H1 (cell line): ENCODE results near the gene FTL. TPM values are rescaled to one million over a fixed set of nuclear protein-coding genes. Genes with fewer than 3 reads are reported as not detected.
A peak's percentile ranks its signal among the peaks of the same experiment; 100 is the strongest.

Source experiments
- CTCF ChIA-PET: fragments of 300-600 bp; sonication (Branson Sonifier 250); formaldehyde crosslinking; loops from one replicate; lab custom pipeline; 2021; ENCODE audit not compliant: partially characterized antibody; lab: Charles Lee
- POLR2A ChIA-PET: fragments of 300-600 bp; sonication (Branson Sonifier 250); formaldehyde crosslinking; loops from one replicate; lab custom pipeline; 2021; ENCODE audit warnings: inconsistent platforms; ENCODE audit not compliant: partially characterized antibody; lab: Charles Lee
- DNase-seq, 2 experiments: peaks; one replicate each; pipeline versions ENCODE4 v3.0.0 to v3.0.0-alpha.2; 2010 to 2022; ENCODE audit warnings: low spot score in 2 of 2, low read depth in 1 of 2, mixed read lengths in 1 of 2
- FAIRE-seq: peaks from 2 replicates; lab custom pipeline; 2011; peaks lifted over from hg19 to GRCh38; lab: Jason Lieb, UNC
- H2AFZ ChIP-seq: 2 replicates; pipeline ENCODE4 v1.8.1; 2012; ENCODE audit warnings: low read length, inconsistent platforms
- H2AK5ac ChIP-seq: 2 replicates; pipeline ENCODE4 v1.6.1; 2013; ENCODE audit warnings: low read depth, low read length
- H2BK120ac ChIP-seq: replicated peaks from 2 replicates; pipeline ENCODE3; 2013; ENCODE audit warnings: low read depth, low read length, inconsistent platforms
- H2BK12ac ChIP-seq: 2 replicates; pipeline ENCODE4 v1.6.1; 2013; ENCODE audit warnings: low read depth, low read length
- H2BK15ac ChIP-seq: 2 replicates; pipeline ENCODE4 v1.6.1; 2013; ENCODE audit warnings: low read length
- H2BK20ac ChIP-seq: 2 replicates; pipeline ENCODE4 v1.6.1; 2013; ENCODE audit warnings: low read length
- H2BK5ac ChIP-seq: 2 replicates; pipeline ENCODE4 v1.6.1; 2013; ENCODE audit warnings: low read depth, low read length
- H3K14ac ChIP-seq: 2 replicates; pipeline ENCODE4 v1.6.1; 2013; ENCODE audit warnings: inconsistent platforms; ENCODE audit not compliant: insufficient read length
- H3K18ac ChIP-seq: 2 replicates; pipeline ENCODE4 v1.6.1; 2013; ENCODE audit warnings: low read length; ENCODE audit errors: extremely low read depth
- H3K23ac ChIP-seq: 2 replicates; pipeline ENCODE4 v1.6.1; 2013; ENCODE audit warnings: inconsistent platforms; ENCODE audit not compliant: insufficient read length
- H3K23me2 ChIP-seq: 2 replicates; pipeline ENCODE4 v1.6.1; 2013; ENCODE audit warnings: low read depth, low read length
- H3K27ac ChIP-seq: 2 replicates; pipeline ENCODE4 v1.6.1; 2011; ENCODE audit warnings: low read depth, low read length, inconsistent platforms
- H3K27me3 ChIP-seq, 4 experiments: replicated peaks in 1 of 4; 1 replicate in 1 of 4; 2 replicates in 3 of 4; pipeline versions ENCODE4 v1.6.1 to v1.8.1; 2011 to 2013; ENCODE audit warnings: low read length in 3 of 4, mild to moderate bottlenecking in 3 of 4, inconsistent platforms in 2 of 4, mixed read lengths in 2 of 4, moderate library complexity in 1 of 4; ENCODE audit not compliant: control insufficient read depth in 3 of 4, insufficient read depth in 3 of 4; ENCODE audit errors: extremely low read depth in 1 of 4
- H3K36me3 ChIP-seq, 4 experiments: 2 replicates each; pipeline versions ENCODE4 v1.6.1 to v1.8.1; 2011 to 2013; ENCODE audit warnings: mild to moderate bottlenecking in 4 of 4, low read length in 3 of 4, moderate library complexity in 2 of 4, control low read depth in 1 of 4, inconsistent platforms in 1 of 4; ENCODE audit not compliant: insufficient read depth in 4 of 4, control insufficient read depth in 2 of 4
- H3K4ac ChIP-seq: replicated peaks from 2 replicates; pipeline ENCODE3; 2013; ENCODE audit warnings: low read length, low read depth, mixed read lengths, inconsistent platforms; ENCODE audit not compliant: insufficient read length
- H3K4me1 ChIP-seq, 4 experiments: replicated peaks in 1 of 4; 1 replicate in 1 of 4; 2 replicates in 3 of 4; pipeline versions ENCODE4 v1.6.1 to v1.8.1; 2011 to 2013; ENCODE audit warnings: low read length in 3 of 4, inconsistent platforms in 2 of 4, mixed read lengths in 1 of 4; ENCODE audit not compliant: insufficient read depth in 4 of 4, control insufficient read depth in 3 of 4
- H3K4me2 ChIP-seq, 2 experiments: 2 replicates each; pipeline versions ENCODE4 v1.6.1 to v1.8.1; 2011 to 2013; ENCODE audit warnings: low read depth in 2 of 2, low read length in 2 of 2, control low read depth in 1 of 2, inconsistent platforms in 1 of 2, mild to moderate bottlenecking in 1 of 2; ENCODE audit not compliant: insufficient read depth in 1 of 2
- H3K4me3 ChIP-seq, 4 experiments: fragments of 200-600, 300-600 bp in 1 of 4; sonication (generic), shearing (Covaris generic), sonication (Bioruptor Twin) in 1 of 4; 2 replicates each; pipeline versions ENCODE4 v1.5.1 to v1.8.1; 2011 to 2016; ENCODE audit warnings: low read length in 4 of 4, low read depth in 3 of 4, control low read depth in 2 of 4, inconsistent platforms in 2 of 4, mild to moderate bottlenecking in 2 of 4, mixed read lengths in 1 of 4, moderate library complexity in 1 of 4; ENCODE audit not compliant: insufficient read depth in 2 of 4; ENCODE audit errors: extremely low read depth in 1 of 4
- H3K56ac ChIP-seq: replicated peaks from 2 replicates; pipeline ENCODE3; 2013; ENCODE audit warnings: low read depth, mild to moderate bottlenecking, mixed read lengths, low read length, inconsistent platforms; ENCODE audit not compliant: insufficient read length
- H3K79me1 ChIP-seq: 2 replicates; pipeline ENCODE4 v1.6.1; 2013; ENCODE audit warnings: low read depth, low read length, control low read depth
- H3K79me2 ChIP-seq, 2 experiments: 2 replicates each; pipeline versions ENCODE4 v1.6.1 to v1.8.1; 2012 to 2013; ENCODE audit warnings: low read length in 2 of 2, mild to moderate bottlenecking in 2 of 2, inconsistent platforms in 1 of 2; ENCODE audit not compliant: insufficient read depth in 2 of 2, control insufficient read depth in 1 of 2
- H3K9ac ChIP-seq, 4 experiments: replicated peaks in 1 of 4; 1 replicate in 1 of 4; 2 replicates in 3 of 4; pipeline versions ENCODE4 v1.6.1 to v1.8.1; 2011 to 2013; ENCODE audit warnings: low read depth in 3 of 4, low read length in 3 of 4, control low read depth in 2 of 4, mild to moderate bottlenecking in 2 of 4, moderate library complexity in 2 of 4, inconsistent platforms in 1 of 4; ENCODE audit errors: extremely low read depth in 1 of 4
- H3K9me3 ChIP-seq, 2 experiments: 2 replicates each; pipeline versions ENCODE4 v1.6.1 to v1.8.1; 2012 to 2013; ENCODE audit warnings: mild to moderate bottlenecking in 2 of 2, moderate library complexity in 2 of 2, control low read depth in 1 of 2, inconsistent platforms in 1 of 2, low read depth in 1 of 2, low read length in 1 of 2, mixed read lengths in 1 of 2; ENCODE audit not compliant: insufficient read depth in 2 of 2
- H4K20me1 ChIP-seq, 2 experiments: replicated peaks in 1 of 2; 2 replicates each; pipeline versions ENCODE3 to v1.8.1; 2011 to 2013; ENCODE audit warnings: inconsistent platforms in 2 of 2, low read length in 2 of 2, mild to moderate bottlenecking in 1 of 2; ENCODE audit not compliant: insufficient read depth in 2 of 2, control insufficient read depth in 1 of 2
- H4K5ac ChIP-seq: 2 replicates; pipeline ENCODE4 v1.6.1; 2013; ENCODE audit warnings: low read length, low read depth, mixed read lengths, inconsistent platforms; ENCODE audit not compliant: insufficient read length
- H4K8ac ChIP-seq: 2 replicates; pipeline ENCODE4 v1.8.0; 2013; ENCODE audit warnings: mild to moderate bottlenecking, moderate library complexity, low read length, inconsistent platforms; ENCODE audit not compliant: insufficient read depth; ENCODE audit errors: extremely low read depth
- H4K91ac ChIP-seq: replicated peaks from 2 replicates; pipeline ENCODE3; 2013; ENCODE audit warnings: low read length, mixed read lengths, inconsistent platforms; ENCODE audit not compliant: insufficient read length
- CTBP2 ChIP-seq: IDR thresholded peaks from 2 replicates; pipeline ENCODE4 v1.7.0; 2011; ENCODE audit warnings: borderline replicate concordance, mild to moderate bottlenecking, moderate library complexity, mixed read lengths, low read length; ENCODE audit not compliant: insufficient read depth, insufficient read length
- CTCF ChIP-seq, 3 experiments: IDR thresholded peaks; 1 replicate in 2 of 3; 2 replicates in 1 of 3; pipeline versions ENCODE4 v1.5.1 to v1.6.1; 2011; ENCODE audit warnings: low read length in 3 of 3, mild to moderate bottlenecking in 3 of 3, inconsistent platforms in 2 of 3, low read depth in 1 of 3, moderate library complexity in 1 of 3; ENCODE audit not compliant: insufficient read depth in 1 of 3; ENCODE audit errors: control extremely low read depth in 1 of 3
- EP300 ChIP-seq, 2 experiments: IDR thresholded peaks; 1 replicate in 1 of 2; 2 replicates in 1 of 2; pipeline ENCODE4 v1.6.1; 2011 to 2012; ENCODE audit warnings: low read depth in 2 of 2, low read length in 2 of 2, mild to moderate bottlenecking in 2 of 2, borderline replicate concordance in 1 of 2, inconsistent platforms in 1 of 2, moderate library complexity in 1 of 2
- MAFK ChIP-seq: IDR thresholded peaks from 2 replicates; pipeline ENCODE4 v1.6.1; 2012; ENCODE audit warnings: low read depth, mild to moderate bottlenecking, improper control_type of control experiment, low read length
- NRF1 ChIP-seq: IDR thresholded peaks from 2 replicates; pipeline ENCODE4 v1.6.1; 2011; ENCODE audit warnings: mild to moderate bottlenecking, low read depth, low read length, improper control_type of control experiment
- POU5F1 ChIP-seq: IDR thresholded peaks from 2 replicates; pipeline ENCODE4 v1.6.1; 2011; ENCODE audit warnings: low read depth, mild to moderate bottlenecking, low read length, moderate library complexity
- RAD21 ChIP-seq, 2 experiments: IDR thresholded peaks in 1 of 2; conservative IDR thresholded peaks in 1 of 2; 2 replicates each; pipeline ENCODE4 v1.6.1; 2011; ENCODE audit warnings: low read depth in 2 of 2, low read length in 2 of 2, improper control_type of control experiment in 1 of 2, inconsistent platforms in 1 of 2, mild to moderate bottlenecking in 1 of 2, moderate library complexity in 1 of 2
- SAP30 ChIP-seq: fragments of 300-600 bp; sonication (generic); IDR thresholded peaks from 2 replicates; pipeline ENCODE4 v1.7.1; 2012; ENCODE audit warnings: low read length, moderate library complexity, mild to moderate bottlenecking, inconsistent platforms; ENCODE audit not compliant: insufficient read depth, insufficient replicate concordance
- SRF ChIP-seq: IDR thresholded peaks from 2 replicates; pipeline ENCODE4 v1.6.1; 2011; ENCODE audit warnings: mild to moderate bottlenecking, low read depth, low read length, moderate library complexity
- SUZ12 ChIP-seq: fragments of 200-600 bp; sonication (generic); IDR thresholded peaks from 2 replicates; pipeline ENCODE4 v1.6.1; 2012; ENCODE audit warnings: mild to moderate bottlenecking, inconsistent platforms, low read length, moderate library complexity, mixed read lengths
- WGBS, 2 experiments: shearing (Covaris generic) in 1 of 2; methylation state at CpG; one replicate each; pipeline versions ENCODE4 v1.1.6 to v1.1.7; 2013 to 2015; ENCODE audit warnings: low lambda C conversion rate in 2 of 2, mixed read lengths in 2 of 2, inconsistent platforms in 1 of 2, low coverage in 1 of 2, missing lambda C conversion rate in 1 of 2; ENCODE audit not compliant: insufficient replicate concordance in 2 of 2, insufficient coverage in 1 of 2, insufficient read length in 1 of 2; ENCODE audit errors: extremely low coverage in 1 of 2, missing lambda C conversion rate in 1 of 2; 5-methylcytosine and 5-hydroxymethylcytosine counted together
- polyA plus RNA-seq, 7 experiments: library from polyadenylated mRNA; depleted of rRNA in 3 of 7; stranded (reverse) in 5 of 7; unstranded in 2 of 7; fragments of >200 nt in 5 of 7; fragments of 200-250 nt in 2 of 7; gene quantifications; 1 replicate in 5 of 7; 2 replicates in 1 of 7; 4 replicates in 1 of 7; pipeline versions ENCODE4 v1.2.1 to v1.2.3, GENCODE V29; 2011 to 2013; ENCODE audit warnings: missing spikeins in 2 of 7, mixed read lengths in 2 of 7
- total RNA-seq: library from RNA; stranded (reverse); fragmentation: NEBNext Ultra II Directional; extraction: Animal tissue kit (Norgen Biotek cat#: 25700); gene quantifications from 2 replicates; pipeline ENCODE4 v1.2.1, GENCODE V29; 2021

The FTL gene
- total and polyA plus RNA-seq, 2 of the 8 experiments (the other 6 are each of a cell fraction or from before 2014, with no cell fraction given), result 1,751 to 2,427 TPM

- ChIA-PET POLR2A (interaction anchor here (0.7 to 6.7 kb wide), 5 partner anchors 14 to 67 kb away, joined by 3 to 29 read pairs (median 3); partner anchors contain the start of genes FTL and RUVBL2), CTCF (interaction anchor here (1.0 to 2.2 kb wide), 3 partner anchors 44 to 67 kb away, joined by 3 to 6 read pairs (median 3); partner anchors contain the start of genes GYS1 and RUVBL2)
- H2AK5ac ChIP-seq, result peak overlapping the region; percentile 86; the same call in 1 of the 2 replicates
- H2BK5ac ChIP-seq, result no peak overlapping the region
- 90% methylated on average over 10 of the region's 10 CpGs; no CpG with 5 or more reads in 1 of the 2 experiments for WGBS, 2 experiments
- H3K14ac ChIP-seq, result no peak overlapping the region
- no peak overlapping the region for H3K27ac ChIP-seq
- H4K91ac ChIP-seq, result no peak overlapping the region
- no peaks in the 10 kb centered on the region for H3K4me1 ChIP-seq
- H2BK20ac ChIP-seq, result no peak overlapping the region
- H4K5ac ChIP-seq, result no peak overlapping the region
- no peaks in the 10 kb centered on the region for H3K9me3 ChIP-seq
- peaks cover 0 to 10% (median 4%) of the 10 kb centered on the region in 4 experiments; a peak in 4 of 8 replicates for H3K36me3 ChIP-seq
- H3K4me3 ChIP-seq, result no peak overlapping the region
- no peaks in the 10 kb centered on the region for H3K79me1 ChIP-seq
- no peak for FAIRE-seq
- H3K56ac ChIP-seq, result no peak overlapping the region
- H3K9ac ChIP-seq, result no peak overlapping the region
- no peak overlapping the region for H2BK120ac ChIP-seq
- no peaks in the 10 kb centered on the region for H4K20me1 ChIP-seq
- H3K79me2 ChIP-seq, result no peaks in the 10 kb centered on the region
- no peak overlapping the region for H2BK15ac ChIP-seq
- H3K4ac ChIP-seq, result no peak overlapping the region
- H3K4me2 ChIP-seq, result no peak overlapping the region
- no peak overlapping the region for H3K18ac ChIP-seq
- no peaks in the 10 kb centered on the region for H3K27me3 ChIP-seq
- no peak for DNase-seq
- H2AFZ ChIP-seq, result no peak overlapping the region
- H2BK12ac ChIP-seq, result no peak overlapping the region
- H4K8ac ChIP-seq, result no peak overlapping the region
- H3K23ac ChIP-seq, result no peak overlapping the region
- H3K23me2 ChIP-seq, result no peaks in the 10 kb centered on the region; the same call in 1 of the 2 replicates
- no peak for TF ChIP-seq EP300 (IDR thresholded peaks at IDR 0.05; ENCODE audit: borderline replicate concordance in 1 of 2, low read depth in 2 of 2, low read length in 2 of 2)
- no peak for TF ChIP-seq POU5F1
- TF ChIP-seq SRF, result no peak
- TF ChIP-seq CTCF (IDR thresholded peaks at IDR 0.05; ENCODE audit: control extremely low read depth in 1 of 3, insufficient read depth in 1 of 3, low read depth in 1 of 3, low read length in 3 of 3), result no peak
- TF ChIP-seq NRF1, result no peak
- TF ChIP-seq RAD21 (IDR thresholded peaks at IDR 0.05 in 1 of 2, conservative IDR thresholded peaks at IDR 0.05 in 1 of 2; ENCODE audit: low read depth in 2 of 2, low read length in 2 of 2), result no peak
- TF ChIP-seq CTBP2, result no peak
- no peak for TF ChIP-seq SUZ12
- TF ChIP-seq MAFK, result no peak
- TF ChIP-seq SAP30, result no peak
Measured at GRCh38 chr19:48926909-48927308, 38.2 kb upstream of the FTL start.
